Neural progenitor cell (in vitro differentiated cells): Measurements from ENCODE around the gene EFCAB6. TPM values are rescaled to one million over a fixed set of nuclear protein-coding genes. Genes with fewer than 3 reads are reported as not detected.

Experiments used
- DNase-seq: peaks from one replicate; pipeline ENCODE4 v3.0.0-alpha.2; 2016; ENCODE audit warnings: low spot score
- H2AFZ ChIP-seq: fragments of 200-600 bp; sonication (generic); replicated peaks from 2 replicates; pipeline ENCODE4 v1.6.1; 2016; ENCODE audit warnings: antibody characterized with exemption
- H3F3A ChIP-seq: fragments of 200-600 bp; sonication (generic); 2 replicates; pipeline ENCODE4 v1.6.1; 2016; ENCODE audit warnings: antibody characterized with exemption, low read depth
- H3K27ac ChIP-seq: fragments of 200-600 bp; sonication (generic); 2 replicates; pipeline ENCODE4 v1.5.1; 2016; ENCODE audit warnings: mild to moderate bottlenecking
- H3K27me3 ChIP-seq: fragments of 200-600 bp; sonication (generic); 2 replicates; pipeline ENCODE4 v1.6.1; 2016; ENCODE audit warnings: mild to moderate bottlenecking, moderate library complexity
- H3K36me3 ChIP-seq: fragments of 200-600 bp; sonication (generic); 2 replicates; pipeline ENCODE4 v1.5.1; 2016
- H3K4me1 ChIP-seq: fragments of 200-600 bp; sonication (generic); 2 replicates; pipeline ENCODE4 v1.6.1; 2016; ENCODE audit warnings: mixed run types
- H3K4me2 ChIP-seq: fragments of 200-600 bp; sonication (generic); 2 replicates; pipeline ENCODE4 v1.6.1; 2016
- H3K4me3 ChIP-seq: fragments of 200-600 bp; sonication (generic); 2 replicates; pipeline ENCODE4 v1.5.1; 2016
- H3K79me2 ChIP-seq: fragments of 200-600 bp; sonication (generic); 2 replicates; pipeline ENCODE4 v1.6.1; 2016; ENCODE audit warnings: low read depth
- H3K9ac ChIP-seq: fragments of 200-600 bp; sonication (generic); 2 replicates; pipeline ENCODE4 v1.6.1; 2016
- H3K9me3 ChIP-seq: fragments of 200-600 bp; sonication (generic); 2 replicates; pipeline ENCODE4 v1.5.1; 2016; ENCODE audit warnings: low read depth
- H4K20me1 ChIP-seq: fragments of 200-600 bp; sonication (generic); 2 replicates; pipeline ENCODE4 v1.6.1; 2016; ENCODE audit warnings: low read depth
- H3K27ac Mint-ChIP-seq: 3 replicates; pipeline ENCODE4 v1.8.0; 2021; ENCODE audit warnings: mixed read lengths
- H3K27me3 Mint-ChIP-seq: 2 replicates; pipeline ENCODE4 v1.8.0; 2022; ENCODE audit warnings: low read depth, mild to moderate bottlenecking, inconsistent platforms, moderate library complexity, mixed read lengths; ENCODE audit not compliant: insufficient read depth
- H3K36me3 Mint-ChIP-seq: 3 replicates; pipeline ENCODE4 v1.8.0; 2021; ENCODE audit warnings: mixed read lengths
- H3K4me1 Mint-ChIP-seq: 3 replicates; pipeline ENCODE4 v1.8.0; 2021; ENCODE audit warnings: mixed read lengths
- H3K4me3 Mint-ChIP-seq: 3 replicates; pipeline ENCODE4 v1.8.0; 2021; ENCODE audit warnings: mild to moderate bottlenecking, moderate library complexity, mixed read lengths
- H3K9me3 Mint-ChIP-seq: 3 replicates; pipeline ENCODE4 v1.8.0; 2020; ENCODE audit warnings: mixed read lengths
- CTCF ChIP-seq: fragments of 200-600 bp; sonication (generic); IDR thresholded peaks from 2 replicates; pipeline ENCODE4 v1.5.1; 2017; ENCODE audit warnings: antibody characterized with exemption, mild to moderate bottlenecking
- EZH2 ChIP-seq: fragments of 200-600 bp; sonication (generic); IDR thresholded peaks from 2 replicates; pipeline ENCODE4 v1.6.1; 2017; ENCODE audit warnings: antibody characterized with exemption, mild to moderate bottlenecking, moderate library complexity
- EZH2phosphoT487 ChIP-seq: fragments of 200-600 bp; sonication (generic); IDR thresholded peaks from 2 replicates; pipeline ENCODE4 v1.6.1; 2017; ENCODE audit warnings: antibody characterized with exemption
- total RNA-seq: library from RNA; depleted of rRNA; stranded (reverse); fragments of >200 nt; gene quantifications from 2 replicates; pipeline ENCODE4 v1.2.3, GENCODE V29; 2015; ENCODE audit warnings: low replicate concordance

EFCAB6 gene
- total RNA-seq, 1 donor from 2014 or later: 4.9 TPM

DNA sequence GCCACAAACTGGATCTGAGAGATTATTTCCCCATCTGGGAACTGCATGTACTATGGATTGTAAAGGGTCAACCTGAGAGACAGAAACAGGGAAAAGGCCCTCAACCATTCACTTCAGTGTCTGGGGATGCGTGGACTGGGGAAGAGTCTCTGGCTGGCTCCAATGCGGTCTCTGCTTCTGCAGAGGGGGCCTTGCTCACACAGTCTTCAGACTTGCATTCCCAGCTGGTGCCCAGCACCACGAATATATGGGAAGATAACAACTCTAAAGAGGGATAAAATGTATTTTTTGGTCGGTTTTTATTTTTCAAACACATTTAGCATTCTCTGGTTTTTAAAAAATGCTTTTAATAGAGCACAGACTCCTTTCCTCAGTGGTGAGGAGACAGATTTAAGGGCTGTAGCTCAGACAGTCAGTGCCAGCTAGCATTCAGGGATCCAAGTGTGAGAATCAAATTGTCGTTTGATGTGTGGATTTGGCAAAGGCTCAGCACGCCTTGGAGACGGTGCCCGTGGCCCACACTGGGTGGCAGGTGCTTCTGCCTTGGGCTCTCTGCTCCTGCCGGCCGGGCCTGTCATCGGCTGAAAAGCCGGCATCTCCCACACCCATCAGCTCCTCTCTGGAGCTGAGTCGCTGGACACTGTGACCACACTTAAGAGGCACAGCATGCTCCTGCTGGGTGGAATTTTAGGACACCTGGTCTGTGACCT lies 8.0 kb upstream of the EFCAB6 start:
- no peak overlapping the region for H3K27ac ChIP-seq
- no peak overlapping the region for H3K9ac ChIP-seq
- peaks cover 12% of the 10 kb centered on the region for H3K4me1 ChIP-seq
- Mint-ChIP-seq H3K4me1 (peaks cover 16% of the 10 kb centered on the region), H3K27ac (peak overlapping the region; percentile 57), H3K27me3 (peaks cover 6% of the 10 kb centered on the region), H3K4me3 (no peak overlapping the region), H3K9me3 (no peaks in the 10 kb centered on the region), H3K36me3 (peaks cover 2% of the 10 kb centered on the region)
- no peaks in the 10 kb centered on the region for H3K79me2 ChIP-seq
- H3K9me3 ChIP-seq: no peaks in the 10 kb centered on the region
- H3K27me3 ChIP-seq: no peaks in the 10 kb centered on the region
- peaks cover 9% of the 10 kb centered on the region for H4K20me1 ChIP-seq
- H3K4me2 ChIP-seq: no peak overlapping the region
- DNase-seq: no peak
- H2AFZ ChIP-seq: no peak overlapping the region
- H3K4me3 ChIP-seq: no peak overlapping the region
- H3F3A ChIP-seq: peaks cover 7% of the 10 kb centered on the region
- no peaks in the 10 kb centered on the region for H3K36me3 ChIP-seq
- TF ChIP-seq CTCF (no peak), EZH2phosphoT487 (no peak), EZH2 (no peak)

DNA sequence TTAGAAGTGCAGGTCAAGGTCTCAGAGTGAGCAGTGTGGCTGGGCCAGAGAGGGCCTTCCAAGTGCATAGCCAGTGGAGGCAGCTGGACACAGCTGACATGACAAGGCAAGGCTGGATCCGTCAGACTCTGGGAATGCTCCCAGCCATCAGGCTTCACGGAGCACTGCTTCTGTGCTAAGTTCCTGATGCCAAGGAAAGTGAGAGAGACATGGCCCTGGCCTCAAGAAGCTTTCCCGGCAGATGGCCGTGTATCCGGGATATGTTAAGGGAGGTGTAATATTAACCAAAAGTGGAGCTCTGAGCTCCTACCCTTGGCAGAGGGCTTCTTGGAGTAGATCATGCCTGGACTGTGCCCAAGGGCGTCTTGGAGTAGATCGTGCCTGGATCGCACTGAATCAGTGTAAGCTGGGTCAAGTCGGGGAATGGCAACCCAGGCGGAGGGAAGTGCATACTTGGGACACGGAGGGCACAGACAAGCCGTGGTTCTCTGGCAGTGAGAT lies 7.4 kb upstream of the EFCAB6 start:
- Mint-ChIP-seq H3K36me3 (peaks cover 2% of the 10 kb centered on the region), H3K27ac (peak overlapping the region; percentile 57), H3K4me1 (peaks cover 20% of the 10 kb centered on the region), H3K4me3 (no peak overlapping the region), H3K9me3 (no peaks in the 10 kb centered on the region), H3K27me3 (peaks cover 6% of the 10 kb centered on the region)
- no peaks in the 10 kb centered on the region for H3K27me3 ChIP-seq
- TF ChIP-seq EZH2: no peak
- no peak for TF ChIP-seq EZH2phosphoT487
- TF ChIP-seq CTCF: no peak
- no peak overlapping the region for H3K27ac ChIP-seq
- H3K9ac ChIP-seq: no peak overlapping the region
- H3K4me1 ChIP-seq: peaks cover 12% of the 10 kb centered on the region
- no peak for DNase-seq
- peaks cover 7% of the 10 kb centered on the region for H3F3A ChIP-seq
- H3K4me3 ChIP-seq: no peak overlapping the region
- no peaks in the 10 kb centered on the region for H3K36me3 ChIP-seq
- H3K9me3 ChIP-seq: no peaks in the 10 kb centered on the region
- no peak overlapping the region for H3K4me2 ChIP-seq
- H2AFZ ChIP-seq: no peak overlapping the region
- H3K79me2 ChIP-seq: no peaks in the 10 kb centered on the region
- peaks cover 9% of the 10 kb centered on the region for H4K20me1 ChIP-seq

- H3K4me1 Mint-ChIP-seq: peaks cover 25% of the 10 kb centered on the region
- H3K36me3 Mint-ChIP-seq: peaks cover 6% of the 10 kb centered on the region
- no peak overlapping the region for H3K4me3 Mint-ChIP-seq
- Histone ChIP-seq H3F3A (peaks cover 10% of the 10 kb centered on the region), H3K4me2 (no peak overlapping the region), H3K9ac (no peak overlapping the region), H3K4me1 (peaks cover 12% of the 10 kb centered on the region), H4K20me1 (peaks cover 9% of the 10 kb centered on the region), H3K27ac (no peak overlapping the region), H3K27me3 (no peaks in the 10 kb centered on the region), H2AFZ (no peak overlapping the region), H3K9me3 (no peaks in the 10 kb centered on the region), H3K4me3 (no peak overlapping the region), H3K79me2 (no peaks in the 10 kb centered on the region), H3K36me3 (no peaks in the 10 kb centered on the region)
- peaks cover 6% of the 10 kb centered on the region for H3K27me3 Mint-ChIP-seq
- TF ChIP-seq EZH2phosphoT487 (no peak), EZH2 (no peak), CTCF (no peak)
- no peak for DNase-seq
- H3K9me3 Mint-ChIP-seq: no peaks in the 10 kb centered on the region
- no peak overlapping the region for H3K27ac Mint-ChIP-seq
Measured at GRCh38 chr22:43818981-43819380, 6.9 kb upstream of the EFCAB6 start.
